HCT116 (cell line): ENCODE results near the gene MSI2. TPM values are rescaled to one million over a fixed set of nuclear protein-coding genes. Genes with fewer than 3 reads are reported as not detected.

Experiments
- ATAC-seq: fragments of 200-7000 bp; cut with Tn5 transposase; 2 replicates; pipeline ENCODE4 v1.9.1; 2020; ENCODE audit warnings: mild to moderate bottlenecking, moderate library complexity
- BruUV-seq: library from RNA; stranded (reverse); fragments of 400-500 nt; replicated peaks from 2 replicates; lab custom pipeline; 2021; lab: Mats Ljungman, UMichigan
- CTCF ChIA-PET: fragments of 300-600 bp; sonication (Branson Sonifier 250); formaldehyde crosslinking; loops from one replicate; lab custom pipeline; 2021; ENCODE audit warnings: antibody characterized with exemption; lab: Charles Lee
- POLR2A ChIA-PET: fragments of 300-600, 350-600 bp; sonication (Branson Sonifier 250); formaldehyde crosslinking; loops from one replicate; lab custom pipeline; 2021; ENCODE audit warnings: antibody characterized with exemption; lab: Charles Lee
- RAD21 ChIA-PET, 2 experiments: fragments of 300-600 bp; sonication (Branson Sonifier 250); formaldehyde crosslinking; loops; one replicate each; lab custom pipeline; 2023; ENCODE audit warnings: low total read pairs in 2 of 2; ENCODE audit not compliant: uncharacterized antibody in 2 of 2, unreplicated experiment in 2 of 2, low non-redundant PET in 1 of 2; lab: Charles Lee
- DNase-seq: peaks from one replicate; pipeline ENCODE4 v3.0.0-alpha.2; 2010; ENCODE audit warnings: low read depth, low spot score
- H2AFZ ChIP-seq: fragments of 200-600 bp; shearing (Covaris generic), sonication (generic); 2 replicates; pipeline ENCODE4 v1.6.1; 2017; ENCODE audit warnings: low read depth, mixed run types, mixed read lengths, antibody characterized with exemption, low read length; ENCODE audit not compliant: poor library complexity, severe bottlenecking
- H3K27ac ChIP-seq: 2 replicates; pipeline ENCODE4 v1.5.1; 2012; ENCODE audit warnings: low read depth, low read length
- H3K27me3 ChIP-seq: fragments of 200-600 bp; sonication (generic); 2 replicates; pipeline ENCODE4 v1.6.1; 2016; ENCODE audit warnings: mixed run types, low read length, mixed read lengths; ENCODE audit not compliant: insufficient read depth
- H3K36me3 ChIP-seq, 2 experiments: fragments of 200-500 bp in 1 of 2; fragments of 200-600 bp in 1 of 2; sonication (Bioruptor generic) in 1 of 2; sonication (generic) in 1 of 2; 2 replicates each; pipeline versions ENCODE4 v1.5.1 to v1.6.1; 2014 to 2016; ENCODE audit warnings: low read length in 2 of 2, inconsistent platforms in 1 of 2, mixed read lengths in 1 of 2, mixed run types in 1 of 2; ENCODE audit not compliant: insufficient read depth in 2 of 2, control insufficient read depth in 1 of 2
- H3K4me1 ChIP-seq, 2 experiments: fragments of 200-600 bp in 1 of 2; sonication (generic) in 1 of 2; 2 replicates each; pipeline versions ENCODE4 v1.5.1 to v1.6.1; 2012 to 2017; ENCODE audit warnings: low read length in 2 of 2, inconsistent platforms in 1 of 2, mild to moderate bottlenecking in 1 of 2, mixed read lengths in 1 of 2, mixed run types in 1 of 2, moderate library complexity in 1 of 2; ENCODE audit not compliant: insufficient read depth in 2 of 2, control insufficient read depth in 1 of 2
- H3K4me2 ChIP-seq: fragments of 200-600 bp; sonication (generic); 2 replicates; pipeline ENCODE4 v1.6.1; 2017; ENCODE audit warnings: mixed run types, low read length, mixed read lengths
- H3K4me3 ChIP-seq, 2 experiments: fragments of 200-600 bp in 1 of 2; sonication (generic) in 1 of 2; replicated peaks in 1 of 2; 2 replicates each; pipeline ENCODE4 v1.5.1; 2011 to 2016; ENCODE audit warnings: low read length in 2 of 2, control low read depth in 1 of 2, low read depth in 1 of 2, mild to moderate bottlenecking in 1 of 2, mixed read lengths in 1 of 2, mixed run types in 1 of 2
- H3K79me2 ChIP-seq: fragments of 200-600 bp; sonication (generic); 2 replicates; pipeline ENCODE4 v1.6.1; 2017; ENCODE audit warnings: mild to moderate bottlenecking, mixed run types, low read length, moderate library complexity, mixed read lengths; ENCODE audit not compliant: insufficient read depth
- H3K9ac ChIP-seq: fragments of 200-600 bp; sonication (generic); 2 replicates; pipeline ENCODE4 v1.6.1; 2016; ENCODE audit warnings: low read length, mixed read lengths
- H3K9me2 ChIP-seq: fragments of 200-600 bp; sonication (generic), shearing (Covaris generic); 2 replicates; pipeline ENCODE4 v1.6.1; 2017; ENCODE audit warnings: mixed run types, mild to moderate bottlenecking, moderate library complexity; ENCODE audit not compliant: insufficient read depth
- H3K9me3 ChIP-seq, 2 experiments: fragments of 200-500 bp in 1 of 2; fragments of 200-600 bp in 1 of 2; sonication (Bioruptor generic) in 1 of 2; sonication (generic) in 1 of 2; 2 replicates each; pipeline ENCODE4 v1.6.1; 2014 to 2017; ENCODE audit warnings: low read length in 2 of 2, mixed read lengths in 2 of 2, inconsistent platforms in 1 of 2, low read depth in 1 of 2, mild to moderate bottlenecking in 1 of 2, mixed run types in 1 of 2, moderate library complexity in 1 of 2; ENCODE audit not compliant: control insufficient read depth in 1 of 2, insufficient read depth in 1 of 2
- H4K20me1 ChIP-seq: fragments of 200-600 bp; sonication (generic), shearing (Covaris generic); 2 replicates; pipeline ENCODE4 v1.6.1; 2017; ENCODE audit warnings: mixed run types, mild to moderate bottlenecking, moderate library complexity; ENCODE audit not compliant: insufficient read depth
- ATF3 ChIP-seq: IDR thresholded peaks from 2 replicates; pipeline ENCODE4 v1.6.1; 2012
- CBX3 ChIP-seq: IDR thresholded peaks from 2 replicates; pipeline ENCODE4 v1.6.1; 2012; ENCODE audit warnings: low read depth
- CTCF ChIP-seq, 3 experiments: fragments of 200-600 bp in 1 of 3; sonication (generic) in 1 of 3; IDR thresholded peaks in 2 of 3; conservative IDR thresholded peaks in 1 of 3; 2 replicates each; pipeline ENCODE4 v1.5.1; 2012 to 2017; ENCODE audit warnings: low read depth in 2 of 3, low read length in 2 of 3, antibody characterized with exemption in 1 of 3, borderline replicate concordance in 1 of 3, control low read depth in 1 of 3, mild to moderate bottlenecking in 1 of 3, mixed read lengths in 1 of 3, mixed run types in 1 of 3, moderate library complexity in 1 of 3; ENCODE audit not compliant: insufficient read depth in 1 of 3
- EGR1 ChIP-seq: IDR thresholded peaks from 2 replicates; pipeline ENCODE4 v1.6.1; 2012; ENCODE audit warnings: low read depth
- ELF1 ChIP-seq: IDR thresholded peaks from 2 replicates; pipeline ENCODE4 v1.6.1; 2012; ENCODE audit warnings: low read depth, borderline replicate concordance
- EZH2phosphoT487 ChIP-seq: fragments of 200-600 bp; IDR thresholded peaks from 2 replicates; pipeline ENCODE4 v1.6.1; 2018; ENCODE audit warnings: antibody characterized with exemption, borderline replicate concordance
- FOSL1 ChIP-seq: IDR thresholded peaks from 2 replicates; pipeline ENCODE4 v1.6.1; 2012; ENCODE audit warnings: low read depth
- JUND ChIP-seq: IDR thresholded peaks from 2 replicates; pipeline ENCODE4 v1.6.1; 2012
- MAX ChIP-seq: IDR thresholded peaks from 2 replicates; pipeline ENCODE4 v1.6.1; 2012
- POLR2A ChIP-seq: IDR thresholded peaks from 2 replicates; pipeline ENCODE4 v1.7.0; 2011; ENCODE audit warnings: borderline replicate concordance; ENCODE audit not compliant: insufficient read depth, insufficient read length; ENCODE audit errors: extremely low read depth
- POLR2AphosphoS5 ChIP-seq: IDR thresholded peaks from 2 replicates; pipeline ENCODE4 v1.6.1; 2011; ENCODE audit warnings: mild to moderate bottlenecking, low read depth, low read length, moderate library complexity
- REST ChIP-seq: IDR thresholded peaks from 2 replicates; pipeline ENCODE4 v1.6.1; 2012; ENCODE audit warnings: low read depth
- SIN3A ChIP-seq: IDR thresholded peaks from 2 replicates; pipeline ENCODE4 v1.6.1; 2012; ENCODE audit warnings: low read depth
- SP1 ChIP-seq: IDR thresholded peaks from 2 replicates; pipeline ENCODE4 v1.6.1; 2012; ENCODE audit warnings: low read depth
- SRF ChIP-seq: IDR thresholded peaks from 2 replicates; pipeline ENCODE4 v1.6.1; 2012; ENCODE audit warnings: low read depth
- TCF7L2 ChIP-seq: IDR thresholded peaks from 2 replicates; pipeline ENCODE4 v1.7.0; 2011; ENCODE audit warnings: borderline replicate concordance, inconsistent platforms; ENCODE audit not compliant: insufficient read depth, insufficient read length; ENCODE audit errors: extremely low read depth
- ZBTB33 ChIP-seq: IDR thresholded peaks from 2 replicates; pipeline ENCODE4 v1.6.1; 2011; ENCODE audit warnings: mild to moderate bottlenecking, low read length, moderate library complexity; ENCODE audit not compliant: insufficient replicate concordance; ENCODE audit errors: extremely low read depth
- ZFX ChIP-seq: fragments of 450-650 bp; IDR thresholded peaks from 2 replicates; pipeline ENCODE4 v1.6.1; 2017
- ZNF274 ChIP-seq: fragments of 200-500 bp; sonication (Bioruptor generic); IDR thresholded peaks from 2 replicates; pipeline ENCODE4 v1.6.1; 2014; ENCODE audit warnings: mild to moderate bottlenecking, low read depth, low read length, inconsistent platforms
- intact Hi-C: fragments of 100-400 bp; cut with micrococcal nuclease; formaldehyde crosslinking; loops from 2 replicates; pipeline ENCODE4 v1.10.0; 2022
- total RNA-seq: library from RNA; stranded (reverse); gene quantifications from one replicate; pipeline ENCODE4 v1.2.1, GENCODE V29; 2021; ENCODE audit not compliant: unreplicated experiment

MSI2 gene
- total RNA-seq, 1 experiment from 2014 or later = 137 TPM

GRCh38 chr17:57677858-57678257 is 421.5 kb downstream of the MSI2 start:
- DNase-seq = no peak
- Histone ChIP-seq H3K27me3 (no peaks in the 10 kb centered on the region), H4K20me1 (no peaks in the 10 kb centered on the region), H3K79me2 (no peaks in the 10 kb centered on the region), H3K36me3 (no peaks in the 10 kb centered on the region; a peak in 1 of 4 replicates), H3K27ac (no peak overlapping the region), H3K4me3 (no peak overlapping the region), H2AFZ (no peak overlapping the region), H3K4me1 (no peaks in the 10 kb centered on the region), H3K4me2 (no peak overlapping the region), H3K9me2 (no peaks in the 10 kb centered on the region), H3K9ac (no peak overlapping the region), H3K9me3 (no peaks in the 10 kb centered on the region)
- POLR2A ChIA-PET = no interaction called here
- RAD21 ChIA-PET = no interaction called here
- intact Hi-C loops = no loop called here
- ATAC-seq = no peak
- TF ChIP-seq ZNF274 (no peak), ZFX (no peak), POLR2AphosphoS5 (no peak), EZH2phosphoT487 (no peak), ZBTB33 (no peak), SRF (no peak), EGR1 (no peak), JUND (no peak), MAX (no peak), SIN3A (no peak), ELF1 (no peak), CBX3 (no peak), ATF3 (no peak), SP1 (no peak), POLR2A (no peak), TCF7L2 (no peak), FOSL1 (no peak), REST (no peak), CTCF (IDR thresholded peaks at IDR 0.05 in 2 of 3, conservative IDR thresholded peaks at IDR 0.05 in 1 of 3; ENCODE audit: borderline replicate concordance in 1 of 3, insufficient read depth in 1 of 3, low read depth in 2 of 3, low read length in 2 of 3) (no peak)
- BruUV-seq = no TSS peak
- CTCF ChIA-PET = interaction anchor here (1.1 to 1.5 kb wide), 2 partner anchors 8 to 434 kb away, joined by 3 to 4 read pairs; no protein-coding TSS in a partner anchor
